ENCODE data around the gene SERP2. TPM values are rescaled to one million over a fixed set of nuclear protein-coding genes. Genes with fewer than 3 reads are reported as not detected.

Gene SERP2
- total RNA-seq, 1 donor: 5.6 TPM

DNA sequence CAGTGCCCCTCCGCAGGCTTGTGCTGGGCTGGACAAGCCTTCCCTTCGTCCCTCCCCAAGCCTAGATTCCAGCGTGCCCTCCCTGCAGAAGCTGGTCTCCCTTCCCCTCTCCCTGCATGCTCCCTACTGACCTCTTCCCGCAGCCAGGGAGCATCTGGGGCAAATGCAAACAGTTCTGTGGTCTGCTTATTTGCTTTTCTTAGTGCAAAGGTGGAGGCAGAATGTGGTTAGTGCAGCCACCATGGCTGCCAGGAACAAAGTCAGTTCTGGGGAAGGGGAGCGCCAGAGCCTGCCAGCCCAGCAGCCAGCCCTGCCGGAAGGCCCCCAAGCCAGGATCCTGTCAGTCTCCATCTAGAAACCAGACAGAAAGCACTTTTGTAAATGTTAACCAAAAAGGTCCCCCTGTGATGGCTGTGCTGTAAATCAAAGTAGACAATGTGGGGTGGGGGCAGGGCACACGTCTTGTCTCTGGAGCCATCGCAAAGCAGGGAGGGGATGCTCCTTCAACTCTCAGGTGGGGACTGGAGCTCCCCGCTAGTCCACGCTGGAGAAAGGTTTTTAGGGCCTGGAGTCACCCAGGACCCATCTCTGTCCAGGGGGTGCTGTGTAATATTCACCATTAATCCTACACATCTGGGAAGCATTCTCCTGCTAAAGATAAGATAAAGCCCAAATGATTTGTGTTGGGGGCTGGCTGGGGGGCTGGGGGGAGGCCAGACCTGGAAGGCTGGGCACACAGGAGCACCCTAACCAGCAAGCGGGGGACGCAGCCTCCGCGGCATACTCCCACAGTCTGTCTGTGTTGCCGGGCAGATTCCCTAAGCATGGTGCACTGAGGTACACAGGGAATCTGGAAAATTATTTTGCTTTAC is 30.9 kb downstream of the SERP2 start:
- TF ChIP-seq, protein P1, sequence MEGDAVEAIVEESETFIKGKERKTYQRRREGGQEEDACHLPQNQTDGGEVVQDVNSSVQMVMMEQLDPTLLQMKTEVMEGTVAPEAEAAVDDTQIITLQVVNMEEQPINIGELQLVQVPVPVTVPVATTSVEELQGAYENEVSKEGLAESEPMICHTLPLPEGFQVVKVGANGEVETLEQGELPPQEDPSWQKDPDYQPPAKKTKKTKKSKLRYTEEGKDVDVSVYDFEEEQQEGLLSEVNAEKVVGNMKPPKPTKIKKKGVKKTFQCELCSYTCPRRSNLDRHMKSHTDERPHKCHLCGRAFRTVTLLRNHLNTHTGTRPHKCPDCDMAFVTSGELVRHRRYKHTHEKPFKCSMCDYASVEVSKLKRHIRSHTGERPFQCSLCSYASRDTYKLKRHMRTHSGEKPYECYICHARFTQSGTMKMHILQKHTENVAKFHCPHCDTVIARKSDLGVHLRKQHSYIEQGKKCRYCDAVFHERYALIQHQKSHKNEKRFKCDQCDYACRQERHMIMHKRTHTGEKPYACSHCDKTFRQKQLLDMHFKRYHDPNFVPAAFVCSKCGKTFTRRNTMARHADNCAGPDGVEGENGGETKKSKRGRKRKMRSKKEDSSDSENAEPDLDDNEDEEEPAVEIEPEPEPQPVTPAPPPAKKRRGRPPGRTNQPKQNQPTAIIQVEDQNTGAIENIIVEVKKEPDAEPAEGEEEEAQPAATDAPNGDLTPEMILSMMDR (IDR thresholded peaks at IDR 0.05; ENCODE audit: insufficient read depth, low read depth, low read length): no peak
- no peak for DNase-seq (ENCODE audit: low read depth)
- no peak overlapping the region for H3K4me3 ChIP-seq (ENCODE audit: low read depth, low read length)

DNA sequence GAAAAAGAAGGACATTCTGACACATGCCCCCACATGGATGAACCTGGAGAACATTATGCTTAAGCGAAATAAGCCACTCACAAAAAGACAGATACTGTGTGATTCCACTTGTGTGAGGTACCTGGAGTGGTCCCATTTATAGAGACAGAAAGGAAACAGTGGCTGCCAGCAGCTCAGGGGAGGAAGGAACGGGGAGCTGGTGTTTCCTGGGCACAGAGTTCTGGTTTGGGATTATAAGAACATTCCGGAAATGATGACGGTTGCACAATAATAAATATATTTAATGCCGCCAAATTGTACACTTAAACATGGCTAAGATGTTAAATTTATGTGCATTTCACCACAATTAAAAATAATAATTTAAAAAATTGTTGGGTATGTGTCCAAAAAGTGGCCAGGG is 33.0 kb downstream of the SERP2 start:
- H3K4me3 ChIP-seq (ENCODE audit: low read depth, low read length): no peak overlapping the region
- DNase-seq (ENCODE audit: low read depth): no peak

DNA sequence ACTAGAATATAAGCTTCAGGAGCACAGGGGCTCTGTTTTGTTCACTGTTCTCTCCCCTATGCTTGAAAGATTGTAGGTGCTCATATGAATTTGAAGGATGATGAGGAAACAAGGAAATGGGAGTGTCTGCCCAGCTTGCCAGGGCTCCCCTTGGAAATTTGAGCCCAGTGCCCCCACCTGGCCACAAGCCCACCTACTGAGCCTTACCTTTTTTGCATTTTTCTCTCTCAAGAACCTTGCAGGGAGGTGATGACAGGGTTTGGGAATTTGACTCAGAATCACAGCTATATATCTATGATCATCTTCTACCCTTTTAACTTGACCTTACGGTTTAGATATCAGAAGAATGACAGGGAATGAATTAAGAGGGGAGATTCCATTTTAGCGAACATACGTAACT is 33.8 kb downstream of the SERP2 start:
- no peak for DNase-seq (ENCODE audit: low read depth)
- TF ChIP-seq, protein P1 (IDR thresholded peaks at IDR 0.05; ENCODE audit: insufficient read depth, low read depth, low read length): no peak
- H3K4me3 ChIP-seq (ENCODE audit: low read depth, low read length): no peak overlapping the region

More for the DNA sequence above, 33.0 kb downstream of the SERP2 start:
- TF ChIP-seq, protein P1 (IDR thresholded peaks at IDR 0.05; ENCODE audit: insufficient read depth, low read depth, low read length): no peak

DNA sequence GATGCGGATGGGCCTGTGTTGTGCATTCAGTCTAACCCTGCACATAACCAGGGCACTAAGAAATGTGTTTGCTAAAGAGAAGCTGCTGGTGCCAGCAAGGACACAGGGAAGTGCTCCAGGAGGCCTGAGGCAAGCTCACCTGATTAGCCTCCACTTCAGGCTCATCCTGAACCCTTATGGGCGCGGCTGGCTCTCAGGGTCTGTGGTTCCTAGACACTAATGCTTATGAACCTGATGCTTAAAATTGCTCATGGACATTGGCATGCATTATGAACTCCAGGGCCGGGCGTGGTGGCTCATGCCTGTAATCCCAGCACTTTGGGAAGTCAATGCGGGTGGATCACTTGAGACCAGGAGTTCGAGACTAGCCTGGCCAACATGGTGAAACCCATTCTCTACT is 34.3 kb downstream of the SERP2 start:
- TF ChIP-seq, protein P1 (IDR thresholded peaks at IDR 0.05; ENCODE audit: insufficient read depth, low read depth, low read length): no peak
- H3K4me3 ChIP-seq (ENCODE audit: low read depth, low read length): no peak overlapping the region
- DNase-seq (ENCODE audit: low read depth): no peak

DNA sequence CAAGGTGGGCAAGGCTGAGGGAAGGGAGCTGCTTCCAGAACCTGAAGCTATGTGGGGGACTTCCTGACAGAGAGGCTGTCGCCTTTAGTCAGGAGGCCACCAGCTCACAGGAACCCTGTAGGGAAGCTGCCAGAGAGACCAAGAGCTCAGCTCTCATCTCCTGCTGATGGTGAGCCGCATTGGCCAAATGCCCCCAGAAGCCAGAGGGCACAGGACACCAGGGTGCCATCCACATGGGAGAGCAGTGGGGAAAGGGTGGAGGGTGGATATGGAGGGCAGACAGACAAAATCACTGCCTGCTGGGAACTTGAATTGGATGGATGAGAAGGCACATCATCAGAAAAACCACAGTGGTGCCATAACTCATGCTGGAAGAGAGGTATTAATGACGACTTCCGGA is 36.0 kb downstream of the SERP2 start:
- no peak for DNase-seq (ENCODE audit: low read depth)
- TF ChIP-seq, protein P1 (IDR thresholded peaks at IDR 0.05; ENCODE audit: insufficient read depth, low read depth, low read length): no peak
- H3K4me3 ChIP-seq (ENCODE audit: low read depth, low read length): no peak overlapping the region

DNA sequence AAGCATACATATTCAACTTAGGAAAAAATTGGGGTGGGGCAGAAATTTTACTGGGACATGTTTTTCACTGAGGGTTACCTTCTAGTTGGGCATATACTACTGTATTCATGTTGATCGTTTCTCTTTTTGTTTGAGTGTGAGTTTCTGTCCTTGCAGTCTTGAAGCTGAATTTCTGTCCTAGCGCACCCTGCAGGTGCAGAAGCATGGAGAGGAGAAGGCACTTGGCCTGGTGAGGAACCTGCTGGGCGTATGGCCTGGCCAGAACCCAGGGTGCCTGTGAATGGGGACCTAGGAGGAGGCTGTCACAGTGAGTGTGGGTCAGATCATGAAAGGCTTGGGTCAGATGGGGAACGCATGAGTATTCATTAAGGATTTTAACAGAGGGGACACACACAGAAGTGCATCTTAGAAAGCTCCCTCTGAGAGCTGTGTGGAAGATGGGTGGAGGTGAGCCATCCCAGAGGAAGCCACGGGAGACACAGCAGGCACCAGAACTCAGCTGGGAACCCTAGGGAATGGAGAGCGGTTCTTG is 36.8 kb downstream of the SERP2 start:
- H3K4me3 ChIP-seq (ENCODE audit: low read depth, low read length): no peak overlapping the region
- TF ChIP-seq, protein P1 (IDR thresholded peaks at IDR 0.05; ENCODE audit: insufficient read depth, low read depth, low read length): no peak
- no peak for DNase-seq (ENCODE audit: low read depth)

All from fibroblast of villous mesenchyme (primary cell).